HepG2 (cell line): ENCODE results near the gene STAG3. TPM values are rescaled to one million over a fixed set of nuclear protein-coding genes. Genes with fewer than 3 reads are reported as not detected.
A peak's percentile ranks its signal among the peaks of the same experiment; 100 is the strongest.

ENCODE experiments used
- AHR ChIP-seq: IDR thresholded peaks from 2 replicates; pipeline ENCODE4 v1.6.1; 2018; ENCODE audit warnings: missing genetic modification reagents, missing compliant biosample characterization
- FOXJ3 ChIP-seq: sonication (generic); formaldehyde crosslinking; IDR thresholded peaks from 2 replicates; pipeline ENCODE4 v1.4.0; 2020; ENCODE audit warnings: missing genetic modification reagents, mild to moderate bottlenecking, borderline replicate concordance
- KDM2A ChIP-seq: sonication (generic); formaldehyde crosslinking; IDR thresholded peaks from 2 replicates; pipeline ENCODE4 v1.4.0; 2020; ENCODE audit warnings: low read depth, missing genetic modification reagents, borderline replicate concordance
- NFIB ChIP-seq: sonication (generic); formaldehyde crosslinking; IDR thresholded peaks from 2 replicates; pipeline ENCODE4 v1.9.0; 2021; ENCODE audit warnings: missing genetic modification reagents, mild to moderate bottlenecking, borderline replicate concordance
- NRL ChIP-seq: sonication (generic); formaldehyde crosslinking; IDR thresholded peaks from 2 replicates; pipeline ENCODE4 v1.5.0; 2020; ENCODE audit warnings: missing genetic modification reagents, mild to moderate bottlenecking, moderate library complexity, borderline replicate concordance
- SOX13 ChIP-seq, 3 experiments: fragments of 450-650 bp in 1 of 3; sonication (generic) in 1 of 3; formaldehyde crosslinking in 1 of 3; IDR thresholded peaks in 2 of 3; conservative IDR thresholded peaks in 1 of 3; 2 replicates each; pipeline versions ENCODE4 v1.5.0 to v1.6.1; 2016 to 2020; ENCODE audit warnings: antibody characterized with exemption in 1 of 3, mild to moderate bottlenecking in 1 of 3, missing compliant biosample characterization in 1 of 3, missing genetic modification reagents in 1 of 3, moderate library complexity in 1 of 3
- ZNF256 ChIP-seq: sonication (generic); formaldehyde crosslinking; conservative IDR thresholded peaks from 2 replicates; pipeline ENCODE4 v1.4.0; 2020; ENCODE audit warnings: missing genetic modification reagents
- ZNF274 ChIP-seq: sonication (generic); formaldehyde crosslinking; IDR thresholded peaks from 2 replicates; pipeline ENCODE4 v1.5.1; 2020; ENCODE audit warnings: mild to moderate bottlenecking, missing genetic modification reagents
- ZNF782 ChIP-seq: sonication (generic); formaldehyde crosslinking; IDR thresholded peaks from 2 replicates; pipeline ENCODE4 v1.4.0; 2020; ENCODE audit warnings: missing genetic modification reagents, mild to moderate bottlenecking, borderline replicate concordance
- ZSCAN21 ChIP-seq: sonication (generic); formaldehyde crosslinking; IDR thresholded peaks from 2 replicates; pipeline ENCODE4 v1.8.0; 2022; ENCODE audit warnings: mild to moderate bottlenecking, missing genetic modification reagents, moderate library complexity, borderline replicate concordance
- polyA plus RNA-seq, 8 experiments: library from polyadenylated mRNA; depleted of rRNA in 3 of 8; stranded (reverse) in 7 of 8; unstranded in 1 of 8; fragments of >200 nt; fragmentation: Illumina TruSeq in 4 of 8; extraction: Trizol in 4 of 8; gene quantifications; 2 replicates each; pipeline versions ENCODE4 v1.2.1 to v1.2.3, GENCODE V29; 2011 to 2016; ENCODE audit warnings: low read depth in 4 of 8, missing spikeins in 1 of 8, mixed read lengths in 1 of 8; ENCODE audit not compliant: insufficient read depth in 1 of 8
- total RNA-seq, 5 experiments: library from RNA; depleted of rRNA; stranded (reverse); fragments of >200 nt; fragmentation: Illumina TruSeq; extraction: Trizol; gene quantifications; 2 replicates each; pipeline ENCODE4 v1.2.3, GENCODE V29; 2016; ENCODE audit warnings: low read depth in 1 of 5
- TF ChIP-seq, protein P1 (sequence below): sonication (generic); formaldehyde crosslinking; IDR thresholded peaks from 2 replicates; pipeline ENCODE4 v1.4.0; 2020; ENCODE audit warnings: low read depth, mild to moderate bottlenecking, missing genetic modification reagents
- TF ChIP-seq, protein P2 (sequence below): sonication (generic); formaldehyde crosslinking; IDR thresholded peaks from 2 replicates; pipeline ENCODE4 v1.5.1; 2020; ENCODE audit warnings: mild to moderate bottlenecking, moderate library complexity, missing genetic modification reagents
- TF ChIP-seq, protein P3 (sequence below): sonication (generic); formaldehyde crosslinking; IDR thresholded peaks from 2 replicates; pipeline ENCODE4 v1.5.1; 2020; ENCODE audit warnings: missing genetic modification reagents, mild to moderate bottlenecking, borderline replicate concordance
- TF ChIP-seq, protein P4 (sequence below): sonication (generic); formaldehyde crosslinking; IDR thresholded peaks from 2 replicates; pipeline ENCODE4 v1.4.0; 2020; ENCODE audit warnings: missing genetic modification reagents
- TF ChIP-seq, protein P5 (sequence below): sonication (generic); formaldehyde crosslinking; IDR thresholded peaks from 2 replicates; pipeline ENCODE4 v1.4.0; 2020; ENCODE audit warnings: missing genetic modification reagents; ENCODE audit errors: not compliant biosample characterization

The STAG3 gene
- total and polyA plus RNA-seq, 2 of the 13 experiments (the other 11 are each of a cell fraction or from before 2014, with no cell fraction given): 0.09 to 0.33 TPM

DNA sequence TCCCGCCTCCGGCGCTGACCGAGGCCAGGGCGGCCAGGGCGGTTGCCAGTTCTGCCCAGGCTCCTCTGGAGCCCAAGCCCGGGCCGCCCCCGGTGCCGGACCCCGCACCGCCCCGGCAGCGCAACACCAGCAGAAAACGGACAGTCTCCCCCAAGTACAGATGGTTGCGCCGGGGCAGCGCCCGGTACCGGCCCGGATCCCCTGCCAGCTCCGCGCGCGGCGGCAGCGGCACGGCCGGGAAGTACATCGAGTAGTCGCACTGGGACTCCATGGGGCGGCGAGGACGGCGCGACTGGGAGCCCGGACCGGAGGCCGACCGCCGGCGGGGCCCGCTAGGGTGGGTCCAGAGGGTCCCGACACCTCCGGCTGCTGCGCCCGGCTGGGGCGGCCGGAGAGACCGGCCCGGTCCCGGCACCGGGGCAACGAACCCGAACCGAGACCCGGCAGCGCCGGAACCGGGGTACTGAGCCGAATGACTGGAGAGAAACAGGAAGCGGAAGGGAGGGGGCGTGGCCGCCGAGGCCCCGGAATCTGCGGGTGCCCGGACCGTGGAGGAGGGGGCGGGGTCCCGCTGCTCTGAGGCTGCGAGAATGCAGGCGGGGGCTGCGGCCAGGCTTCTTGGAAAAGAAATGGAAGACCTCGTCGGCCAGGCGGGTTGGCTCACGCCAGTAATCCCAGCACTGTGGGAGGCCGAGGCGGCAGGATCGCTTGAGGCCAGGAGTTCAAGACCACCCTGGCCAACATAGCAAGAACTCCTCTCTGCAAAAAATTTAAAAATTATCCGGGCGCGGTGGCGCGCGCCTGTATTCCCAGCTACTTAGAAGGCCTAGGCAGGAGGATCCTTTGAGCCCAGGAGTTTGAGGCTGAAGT, 19.3 kb upstream of the STAG3 start, which contains the start of gene TRAPPC14 (continued):
- TF ChIP-seq KDM2A (CRISPR knock-in tag): peak; percentile 94
- TF ChIP-seq, protein P1, sequence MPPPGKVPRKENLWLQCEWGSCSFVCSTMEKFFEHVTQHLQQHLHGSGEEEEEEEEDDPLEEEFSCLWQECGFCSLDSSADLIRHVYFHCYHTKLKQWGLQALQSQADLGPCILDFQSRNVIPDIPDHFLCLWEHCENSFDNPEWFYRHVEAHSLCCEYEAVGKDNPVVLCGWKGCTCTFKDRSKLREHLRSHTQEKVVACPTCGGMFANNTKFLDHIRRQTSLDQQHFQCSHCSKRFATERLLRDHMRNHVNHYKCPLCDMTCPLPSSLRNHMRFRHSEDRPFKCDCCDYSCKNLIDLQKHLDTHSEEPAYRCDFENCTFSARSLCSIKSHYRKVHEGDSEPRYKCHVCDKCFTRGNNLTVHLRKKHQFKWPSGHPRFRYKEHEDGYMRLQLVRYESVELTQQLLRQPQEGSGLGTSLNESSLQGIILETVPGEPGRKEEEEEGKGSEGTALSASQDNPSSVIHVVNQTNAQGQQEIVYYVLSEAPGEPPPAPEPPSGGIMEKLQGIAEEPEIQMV: peak; percentile 55; the same call in 1 of the 2 replicates
- TF ChIP-seq, protein P2, sequence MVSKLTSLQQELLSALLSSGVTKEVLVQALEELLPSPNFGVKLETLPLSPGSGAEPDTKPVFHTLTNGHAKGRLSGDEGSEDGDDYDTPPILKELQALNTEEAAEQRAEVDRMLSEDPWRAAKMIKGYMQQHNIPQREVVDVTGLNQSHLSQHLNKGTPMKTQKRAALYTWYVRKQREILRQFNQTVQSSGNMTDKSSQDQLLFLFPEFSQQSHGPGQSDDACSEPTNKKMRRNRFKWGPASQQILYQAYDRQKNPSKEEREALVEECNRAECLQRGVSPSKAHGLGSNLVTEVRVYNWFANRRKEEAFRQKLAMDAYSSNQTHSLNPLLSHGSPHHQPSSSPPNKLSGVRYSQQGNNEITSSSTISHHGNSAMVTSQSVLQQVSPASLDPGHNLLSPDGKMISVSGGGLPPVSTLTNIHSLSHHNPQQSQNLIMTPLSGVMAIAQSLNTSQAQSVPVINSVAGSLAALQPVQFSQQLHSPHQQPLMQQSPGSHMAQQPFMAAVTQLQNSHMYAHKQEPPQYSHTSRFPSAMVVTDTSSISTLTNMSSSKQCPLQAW (CRISPR knock-in tag): no peak; the same call in 1 of the 2 replicates
- TF ChIP-seq ZNF274 (CRISPR knock-in tag): 0 out of 2 replicates have a peak, but pooled peaks have one; percentile 33
- 0 out of 2 replicates have a peak, but pooled peaks have one; percentile 42 for TF ChIP-seq AHR
- no peak for TF ChIP-seq ZNF256 (CRISPR knock-in tag)
- no peak for TF ChIP-seq FOXJ3 (CRISPR knock-in tag)
- no peak for TF ChIP-seq SOX13 (IDR thresholded peaks at IDR 0.05)
- TF ChIP-seq SOX13 (CRISPR knock-in tag; conservative IDR thresholded peaks at IDR 0.05 in 1 of 2, IDR thresholded peaks at IDR 0.05 in 1 of 2): peak in 1 of 2 experiments; percentile 34; a peak in 1 of 4 replicates
- TF ChIP-seq, protein P3, sequence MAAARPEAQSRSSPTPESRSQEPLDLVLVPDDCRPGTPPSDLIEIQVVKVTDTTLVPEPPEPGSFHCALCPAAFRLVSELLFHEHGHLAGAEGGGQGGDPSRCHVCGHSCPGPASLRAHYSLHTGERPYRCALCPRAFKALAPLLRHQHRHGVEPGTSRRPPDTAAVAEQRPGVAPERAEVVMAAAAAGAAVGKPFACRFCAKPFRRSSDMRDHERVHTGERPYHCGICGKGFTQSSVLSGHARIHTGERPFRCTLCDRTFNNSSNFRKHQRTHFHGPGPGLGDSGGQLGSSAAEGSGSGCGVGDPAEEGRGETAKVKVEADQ (CRISPR knock-in tag): peak; percentile 30; the same call in 1 of the 2 replicates
- peak; percentile 45; the same call in 1 of the 2 replicates for TF ChIP-seq ZNF782 (CRISPR knock-in tag)
- TF ChIP-seq NFIB (CRISPR knock-in tag): no peak
- TF ChIP-seq, protein P4, sequence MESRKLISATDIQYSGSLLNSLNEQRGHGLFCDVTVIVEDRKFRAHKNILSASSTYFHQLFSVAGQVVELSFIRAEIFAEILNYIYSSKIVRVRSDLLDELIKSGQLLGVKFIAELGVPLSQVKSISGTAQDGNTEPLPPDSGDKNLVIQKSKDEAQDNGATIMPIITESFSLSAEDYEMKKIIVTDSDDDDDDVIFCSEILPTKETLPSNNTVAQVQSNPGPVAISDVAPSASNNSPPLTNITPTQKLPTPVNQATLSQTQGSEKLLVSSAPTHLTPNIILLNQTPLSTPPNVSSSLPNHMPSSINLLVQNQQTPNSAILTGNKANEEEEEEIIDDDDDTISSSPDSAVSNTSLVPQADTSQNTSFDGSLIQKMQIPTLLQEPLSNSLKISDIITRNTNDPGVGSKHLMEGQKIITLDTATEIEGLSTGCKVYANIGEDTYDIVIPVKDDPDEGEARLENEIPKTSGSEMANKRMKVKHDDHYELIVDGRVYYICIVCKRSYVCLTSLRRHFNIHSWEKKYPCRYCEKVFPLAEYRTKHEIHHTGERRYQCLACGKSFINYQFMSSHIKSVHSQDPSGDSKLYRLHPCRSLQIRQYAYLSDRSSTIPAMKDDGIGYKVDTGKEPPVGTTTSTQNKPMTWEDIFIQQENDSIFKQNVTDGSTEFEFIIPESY (CRISPR knock-in tag): no peak; the same call in 1 of the 2 replicates
- TF ChIP-seq, protein P5, sequence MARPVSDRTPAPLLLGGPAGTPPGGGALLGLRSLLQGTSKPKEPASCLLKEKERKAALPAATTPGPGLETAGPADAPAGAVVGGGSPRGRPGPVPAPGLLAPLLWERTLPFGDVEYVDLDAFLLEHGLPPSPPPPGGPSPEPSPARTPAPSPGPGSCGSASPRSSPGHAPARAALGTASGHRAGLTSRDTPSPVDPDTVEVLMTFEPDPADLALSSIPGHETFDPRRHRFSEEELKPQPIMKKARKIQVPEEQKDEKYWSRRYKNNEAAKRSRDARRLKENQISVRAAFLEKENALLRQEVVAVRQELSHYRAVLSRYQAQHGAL (CRISPR knock-in tag): no peak
- 0 out of 2 replicates have a peak, but pooled peaks have one; percentile 38 for TF ChIP-seq NRL
- 0 out of 2 replicates have a peak, but pooled peaks have one; percentile 17 for TF ChIP-seq ZSCAN21 (CRISPR knock-in tag)
